Activated effector memory CD4-positive, alpha-beta T cell treated with Interleukin-2 at 50 U/mL for 16 hours (primary cell): ENCODE data around the gene SPSB2.
"Not testable (repeated sequence)": the region's sequence is repeated elsewhere in the genome, so short reads cannot be mapped to it uniquely, and the experiment has no call there.

Source experiments
- DNase-seq: peaks from one replicate; pipeline ENCODE4 v3.0.0-alpha.2; 2020

SPSB2 gene

GRCh38 chr12:6899837-6900519, 26.9 kb upstream of the SPSB2 start:
- no peak for DNase-seq

- DNase-seq: no peak
These were observed 26.3 kb upstream of the SPSB2 start for GRCh38 chr12:6899427-6899826.

GRCh38 chr12:6896846-6897435, 23.8 kb upstream of the SPSB2 start:
- no peak for DNase-seq

- no peak for DNase-seq
These were observed 21.2 kb upstream of the SPSB2 start for GRCh38 chr12:6894321-6894720.

- not testable (repeated sequence) for DNase-seq
These were observed 19.6 kb upstream of the SPSB2 start for GRCh38 chr12:6892683-6893082.

GRCh38 chr12:6891646-6892001, 18.5 kb upstream of the SPSB2 start:
- DNase-seq: no peak

- peak; percentile 98 for DNase-seq
These were observed 17.9 kb upstream of the SPSB2 start for GRCh38 chr12:6890789-6891645.

- not testable (repeated sequence) for DNase-seq
These were observed 16.9 kb upstream of the SPSB2 start for GRCh38 chr12:6889775-6890573.

GRCh38 chr12:6888794-6889193, 15.7 kb upstream of the SPSB2 start:
- DNase-seq: not testable (repeated sequence)

GRCh38 chr12:6888360-6888759, 15.3 kb upstream of the SPSB2 start:
- DNase-seq: no peak

GRCh38 chr12:6887460-6887859, 14.4 kb upstream of the SPSB2 start:
- DNase-seq: no peak

- not testable (repeated sequence) for DNase-seq
These were observed 13.3 kb upstream of the SPSB2 start for GRCh38 chr12:6886206-6886999.

GRCh38 chr12:6884539-6884938, 11.4 kb upstream of the SPSB2 start:
- DNase-seq: no peak

- DNase-seq: no peak
These were observed 10.6 kb upstream of the SPSB2 start for GRCh38 chr12:6883683-6884082.

GRCh38 chr12:6883252-6883651, 10.1 kb upstream of the SPSB2 start:
- DNase-seq: no peak

- DNase-seq: not testable (repeated sequence)
These were observed 6.7 kb upstream of the SPSB2 start for GRCh38 chr12:6879824-6880223.

GRCh38 chr12:6874015-6874368, 889 bp upstream of the SPSB2 start:
- DNase-seq: not testable (repeated sequence)

GRCh38 chr12:6872073-6873048, 742 bp downstream of the SPSB2 start:
- peak; percentile 77 for DNase-seq

- DNase-seq: no peak
These were observed 1.8 kb downstream of the SPSB2 start for GRCh38 chr12:6871052-6871957.

- not testable (repeated sequence) for DNase-seq
These were observed 2.8 kb downstream of the SPSB2 start for GRCh38 chr12:6870304-6870703.
